GM12873 (cell line): ENCODE results near the gene ITGA1.

Experiments
- CTCF ChIP-seq: IDR thresholded peaks from 2 replicates; pipeline ENCODE4 v1.5.1; 2012; ENCODE audit warnings: low read depth, mild to moderate bottlenecking, moderate library complexity, low read length, control low read depth; ENCODE audit not compliant: insufficient read depth; ENCODE audit errors: missing control alignments

ITGA1 gene

GRCh38 chr5:52841114-52841513 lies 53.4 kb downstream of the ITGA1 start:
- TF ChIP-seq CTCF: no peak

GRCh38 chr5:52842111-52842510 lies 54.4 kb downstream of the ITGA1 start:
- TF ChIP-seq CTCF: no peak

GRCh38 chr5:52844885-52845284 lies 57.2 kb downstream of the ITGA1 start:
- TF ChIP-seq CTCF: no peak

- TF ChIP-seq CTCF: no peak
Measured at GRCh38 chr5:52846182-52846842, 58.6 kb downstream of the ITGA1 start.

GRCh38 chr5:52849544-52849943 lies 61.8 kb downstream of the ITGA1 start:
- TF ChIP-seq CTCF: no peak

- no peak for TF ChIP-seq CTCF
Measured at GRCh38 chr5:52853650-52854049, 65.9 kb downstream of the ITGA1 start.

GRCh38 chr5:52854301-52854700 lies 66.6 kb downstream of the ITGA1 start:
- TF ChIP-seq CTCF: no peak

GRCh38 chr5:52854949-52855348 lies 67.2 kb downstream of the ITGA1 start:
- no peak for TF ChIP-seq CTCF
